T1000 (cell line): ENCODE measurements around the gene ADCY2.

ENCODE experiments used
- DNase-seq: peaks from one replicate; lab custom pipeline; 2025; ENCODE audit warnings: mixed read lengths; lab: John Stamatoyannopoulos, UW

The ADCY2 gene

DNA sequence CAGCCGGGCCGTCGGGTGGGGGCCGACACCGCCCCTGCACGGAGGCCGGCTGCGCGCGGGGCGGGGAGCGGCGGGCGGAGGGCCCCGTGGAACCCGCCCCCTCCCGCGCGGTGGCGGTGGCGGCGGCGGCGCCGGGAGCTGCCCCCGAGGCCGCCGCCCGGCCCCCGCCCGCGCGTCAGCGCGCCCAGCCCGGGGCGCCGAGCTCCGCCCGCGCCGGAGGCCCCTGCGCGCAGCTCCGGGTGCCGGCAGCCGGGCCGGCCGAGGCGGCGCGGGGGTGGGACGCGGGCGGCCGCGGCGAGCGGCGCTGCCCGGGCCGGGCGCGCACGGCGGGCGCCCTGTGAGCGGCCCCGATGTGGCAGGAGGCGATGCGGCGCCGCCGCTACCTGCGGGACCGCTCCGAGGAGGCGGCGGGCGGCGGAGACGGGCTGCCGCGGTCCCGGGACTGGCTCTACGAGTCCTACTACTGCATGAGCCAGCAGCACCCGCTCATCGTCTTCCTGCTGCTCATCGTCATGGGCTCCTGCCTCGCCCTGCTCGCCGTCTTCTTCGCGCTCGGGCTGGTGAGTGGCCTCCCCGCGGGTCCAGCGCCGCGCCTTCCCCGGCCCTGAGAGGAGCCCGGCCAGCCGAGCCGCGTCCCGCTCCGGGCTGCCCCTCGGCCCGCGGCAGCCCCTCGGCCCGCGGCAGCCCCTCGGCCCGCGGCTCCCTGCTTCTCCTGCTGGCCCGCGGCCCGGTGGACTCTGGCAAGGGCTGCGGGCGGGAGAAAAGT, at the start of gene ADCY2:
TSS of gene ADCY2 (plus strand) at position 192 of the 766 bp plus-strand sequence. CDS start at position 351, 159 bp downstream.
- DNase-seq, result no peak

DNA sequence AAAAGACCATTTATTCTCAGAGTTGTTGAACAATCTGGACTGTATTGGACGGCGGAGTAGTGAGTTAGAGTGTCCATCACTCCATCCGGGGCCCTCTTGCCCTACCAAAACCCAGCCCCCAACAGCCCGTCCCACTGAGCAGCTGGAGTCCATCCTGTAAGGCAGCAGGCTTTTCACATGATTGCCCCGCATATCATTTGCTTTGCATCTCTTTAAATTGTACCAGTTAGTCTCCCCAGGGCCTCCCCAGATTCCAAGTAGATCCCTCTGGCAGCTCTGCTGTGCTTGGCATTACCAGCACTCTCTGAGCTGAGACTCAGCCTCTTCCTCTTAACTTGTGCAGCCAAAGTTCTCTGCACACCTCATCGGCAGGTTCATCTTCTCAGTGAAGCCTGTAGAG, 48.6 kb upstream of the ADCY2 start:
- no peak for DNase-seq

DNA sequence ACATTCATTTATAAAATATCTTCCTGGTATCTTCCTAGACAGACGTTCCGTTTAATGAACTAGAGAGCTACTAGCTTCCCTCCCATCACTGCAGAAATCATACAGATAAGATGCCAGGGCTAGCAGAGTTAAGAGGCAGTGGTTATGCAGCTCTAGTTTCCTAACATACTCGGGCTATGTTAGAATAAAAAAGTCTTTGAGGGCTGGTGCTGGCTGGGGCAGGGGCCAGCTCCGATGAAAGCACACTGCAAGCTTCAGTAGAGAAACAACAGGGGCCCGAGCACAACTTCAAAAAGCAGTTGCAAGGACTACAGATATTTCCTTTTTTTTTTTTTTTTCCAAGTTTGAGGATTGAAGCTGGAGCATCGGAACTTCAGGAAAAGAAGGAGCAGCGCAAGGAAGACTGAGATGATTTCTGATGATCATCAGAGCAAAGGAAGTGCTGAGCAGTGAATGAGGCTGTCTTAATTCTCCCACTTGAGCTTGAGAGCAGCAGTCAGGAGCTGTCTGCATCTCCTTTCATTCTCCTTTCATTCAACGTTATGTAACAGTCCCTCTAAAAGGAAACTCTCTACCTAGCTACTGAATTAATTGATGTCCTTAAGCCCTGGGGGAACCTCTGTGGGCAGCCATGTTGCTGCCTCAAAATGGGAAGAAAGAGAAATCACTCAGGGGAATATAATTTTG, 47.6 kb upstream of the ADCY2 start:
- DNase-seq, result no peak

DNA sequence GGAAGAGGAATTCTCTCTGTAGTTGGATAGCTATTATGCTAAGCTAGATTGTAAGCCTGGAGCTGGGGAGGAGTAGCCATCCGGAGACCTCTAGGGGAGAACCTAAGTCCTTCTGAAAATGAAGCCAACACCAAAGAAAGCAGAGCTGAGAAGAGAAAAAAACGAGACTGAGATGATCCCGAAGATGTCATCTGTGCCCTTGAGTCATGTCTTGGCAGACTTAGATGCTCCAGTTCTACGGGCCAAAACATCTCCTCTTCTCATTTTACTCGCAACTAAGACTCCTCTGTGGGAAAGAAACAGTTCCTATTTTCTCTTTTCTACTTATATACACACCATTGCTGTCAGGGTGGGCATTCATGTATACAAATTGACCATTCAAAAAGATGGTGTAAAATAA, 34.3 kb upstream of the ADCY2 start:
- no peak for DNase-seq

DNA sequence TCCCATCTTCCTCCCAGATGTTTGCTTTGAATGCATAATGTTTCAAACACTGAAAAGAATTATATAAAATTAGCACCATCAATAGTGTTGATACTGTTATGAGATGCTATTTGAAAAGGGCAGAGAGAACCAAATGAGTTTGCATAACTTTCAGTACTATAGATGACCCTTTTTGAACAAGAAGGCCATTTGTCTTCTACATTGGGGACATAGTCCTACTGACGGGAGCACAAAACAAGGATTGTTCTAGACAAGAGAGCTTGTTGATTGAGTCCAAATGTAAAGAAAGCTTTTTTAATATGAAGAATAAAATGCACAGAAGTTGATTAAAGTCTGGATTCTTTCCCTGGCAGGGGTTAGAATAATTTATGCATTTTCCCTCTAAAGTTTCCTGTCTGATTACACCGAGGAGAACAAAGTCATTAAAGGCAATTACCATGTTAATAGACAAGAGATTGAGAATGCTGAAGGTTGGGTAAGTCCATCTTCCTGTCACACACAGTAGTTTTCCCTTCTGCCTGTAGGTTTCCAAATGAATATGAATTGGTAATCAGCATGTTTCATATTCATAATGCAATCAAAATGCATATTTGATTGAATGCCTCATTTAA, 32.8 kb upstream of the ADCY2 start:
- no peak for DNase-seq

DNA sequence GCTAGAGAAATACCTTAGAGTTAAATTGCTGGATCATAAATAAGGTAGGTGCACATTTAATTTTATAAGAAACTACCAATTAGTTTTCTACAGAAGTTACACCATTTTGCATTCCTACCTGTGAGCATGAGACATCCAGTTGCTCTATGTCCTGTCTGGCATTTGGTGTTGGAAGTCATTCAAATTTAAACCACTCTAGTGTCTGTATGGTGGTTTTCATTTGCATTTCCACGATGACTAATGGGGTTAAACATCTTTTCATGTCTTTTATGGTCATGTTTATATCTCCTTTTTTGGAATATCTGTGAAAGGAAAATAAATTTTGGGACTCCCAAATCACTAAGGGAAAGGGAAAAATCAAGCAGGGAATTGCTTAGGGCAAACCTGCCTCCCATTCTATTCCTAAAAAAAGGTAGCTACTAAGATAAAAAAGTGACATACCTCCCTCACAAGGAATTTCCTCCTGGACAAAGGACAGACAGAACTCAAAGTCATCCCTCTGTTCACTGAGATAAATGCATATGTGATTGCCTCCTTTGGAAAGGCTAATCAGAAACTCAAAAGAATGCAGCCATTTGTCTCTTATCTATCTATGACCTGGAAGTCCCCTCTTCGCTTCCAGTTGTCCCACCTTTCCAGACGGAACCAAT, 31.6 kb upstream of the ADCY2 start:
- DNase-seq, result no peak

DNA sequence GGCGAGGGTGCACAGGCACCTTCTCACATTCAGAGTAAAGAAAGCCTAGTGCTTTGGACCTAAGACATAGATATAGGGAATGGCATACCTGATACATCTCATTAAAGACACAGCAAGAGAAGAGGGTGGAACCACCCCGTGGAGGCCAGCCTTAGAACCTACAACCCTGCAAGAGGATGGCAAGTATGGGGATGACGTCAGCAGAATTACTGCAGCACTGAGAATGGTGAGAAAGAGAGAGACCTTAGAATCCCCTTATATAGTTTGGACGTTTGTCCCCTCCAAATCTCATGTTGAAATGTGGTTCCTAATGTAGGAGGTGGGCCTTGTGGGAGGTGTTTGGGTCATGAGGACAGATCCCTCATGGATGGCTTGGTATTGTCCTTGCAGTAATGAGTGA, 28.2 kb upstream of the ADCY2 start:
- DNase-seq, result no peak

DNA sequence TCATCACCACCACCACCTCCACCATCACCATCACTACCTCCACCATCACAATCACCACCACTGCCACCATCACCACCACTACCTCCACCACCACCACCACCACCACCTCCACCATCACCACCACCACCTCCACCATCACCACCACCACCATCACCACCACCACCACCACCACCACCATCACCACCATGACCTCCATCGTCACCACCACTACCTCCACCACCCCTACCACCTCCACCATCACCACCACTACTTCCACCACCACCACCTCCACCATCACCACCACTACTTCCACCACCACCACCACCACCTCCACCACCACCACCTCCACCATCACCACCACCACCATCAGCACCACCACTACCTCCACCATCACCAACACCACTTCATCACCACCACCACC, 23.5 kb upstream of the ADCY2 start:
- no peak for DNase-seq

DNA sequence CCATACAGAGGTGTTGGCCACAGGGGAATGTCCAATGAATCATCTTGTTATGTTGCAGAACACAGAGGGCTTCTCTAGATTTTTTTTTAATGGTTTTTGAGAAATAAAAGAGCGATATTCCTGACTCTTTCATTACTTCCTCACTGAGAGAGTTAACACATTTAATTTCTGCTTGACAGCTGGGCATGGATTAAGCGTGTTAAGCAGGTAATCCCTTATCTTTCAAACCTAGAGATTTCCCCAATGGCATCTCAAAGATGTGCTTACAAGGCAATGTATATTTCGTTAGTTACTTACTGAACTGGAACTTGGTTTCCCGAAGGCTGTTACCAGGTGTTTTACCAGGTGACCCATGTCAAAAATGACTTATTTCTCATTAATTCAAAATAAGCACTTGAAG, 21.8 kb upstream of the ADCY2 start:
- DNase-seq, result no peak

DNA sequence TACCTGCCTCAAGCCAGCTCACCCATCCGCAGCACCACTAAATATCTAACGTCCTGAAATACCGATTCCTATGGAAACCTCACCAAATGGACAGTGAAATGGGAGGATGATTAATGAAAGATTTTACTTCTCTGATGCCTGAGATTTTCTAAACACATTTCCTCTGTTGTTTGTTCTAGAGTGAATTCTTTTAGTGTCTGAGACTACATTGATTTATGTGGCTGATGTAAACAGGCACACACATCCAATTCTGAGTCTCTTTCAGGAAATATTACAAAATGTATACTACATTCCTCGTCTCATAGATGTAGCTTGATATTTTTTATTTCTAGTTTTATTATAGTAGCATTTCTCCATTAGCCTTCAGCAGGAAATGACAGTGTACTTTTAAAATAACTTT, 20.5 kb upstream of the ADCY2 start:
- DNase-seq, result no peak

DNA sequence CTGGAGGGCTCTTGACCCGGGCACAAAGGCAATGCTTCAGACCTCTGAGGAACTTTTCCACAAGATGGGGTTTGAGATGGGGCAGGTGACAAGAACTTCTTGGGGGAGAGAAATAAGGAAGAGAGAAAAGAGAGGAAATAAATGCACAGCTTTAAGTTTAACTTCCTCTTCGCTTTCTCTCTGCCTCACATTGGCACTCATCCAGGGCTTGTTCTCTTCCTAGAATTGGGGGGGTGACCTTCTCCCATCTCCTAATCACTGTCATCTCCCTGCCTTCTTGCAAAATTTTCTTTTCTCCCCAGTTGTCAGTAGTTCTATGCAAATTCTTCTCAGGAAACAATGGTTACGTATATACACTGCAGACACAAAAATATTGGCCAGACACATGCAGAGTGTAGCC, 19.1 kb upstream of the ADCY2 start:
- DNase-seq, result no peak

DNA sequence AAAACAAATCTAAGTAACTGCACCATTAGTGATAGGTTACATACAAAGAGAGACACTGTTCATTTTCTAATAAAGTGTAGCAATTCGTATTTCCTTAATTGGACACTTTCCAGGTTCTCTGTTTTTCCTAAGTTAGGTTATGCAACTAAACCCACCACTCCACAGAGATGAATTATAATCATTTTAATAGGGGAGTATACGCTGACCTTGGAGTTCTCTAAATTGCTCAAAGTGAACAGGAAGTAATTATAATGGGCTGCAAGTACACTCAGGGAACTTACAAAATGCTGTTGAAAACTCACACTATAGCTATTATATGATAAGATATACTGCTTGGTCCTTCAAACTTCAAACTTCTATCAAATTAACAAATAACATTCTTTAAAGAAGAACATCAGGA, 18.2 kb upstream of the ADCY2 start:
- no peak for DNase-seq

DNA sequence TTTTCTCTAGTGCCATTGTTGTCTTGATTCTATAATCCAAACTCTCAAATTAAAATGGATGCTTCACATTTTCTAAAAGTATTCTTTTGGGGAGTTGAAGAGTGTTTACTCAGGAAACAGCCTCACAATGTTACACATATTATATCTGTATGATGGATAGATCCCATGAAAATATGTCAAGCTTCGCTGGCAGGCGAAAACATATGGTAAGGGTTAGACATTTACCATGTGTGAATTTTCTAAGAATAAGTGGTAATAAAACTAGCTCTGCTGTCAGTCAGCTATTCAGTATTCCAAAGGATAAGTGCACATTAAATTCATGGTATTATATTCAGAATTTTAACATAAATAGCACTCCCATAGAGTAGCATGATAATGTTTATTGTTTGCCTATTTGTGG, 13.3 kb upstream of the ADCY2 start:
- no peak for DNase-seq

DNA sequence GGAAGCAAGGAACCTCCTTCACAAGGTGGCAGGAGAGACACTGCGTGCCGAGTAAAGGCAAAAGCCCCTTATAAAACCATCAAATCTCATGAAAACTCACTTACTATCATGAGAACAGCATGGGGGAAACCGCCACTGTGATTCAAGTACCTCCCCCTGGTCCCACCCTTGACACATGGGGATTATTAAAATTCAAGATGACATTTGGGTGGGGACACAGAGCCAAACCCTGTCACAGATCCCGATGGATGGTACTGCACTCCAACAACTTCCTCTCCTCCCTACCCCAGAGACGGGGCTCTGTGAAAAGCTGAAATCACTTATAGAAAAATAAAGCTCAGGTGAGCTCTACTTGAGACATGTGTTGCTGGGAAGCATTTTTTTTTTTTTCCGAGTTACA, 10.3 kb upstream of the ADCY2 start:
- no peak for DNase-seq

DNA sequence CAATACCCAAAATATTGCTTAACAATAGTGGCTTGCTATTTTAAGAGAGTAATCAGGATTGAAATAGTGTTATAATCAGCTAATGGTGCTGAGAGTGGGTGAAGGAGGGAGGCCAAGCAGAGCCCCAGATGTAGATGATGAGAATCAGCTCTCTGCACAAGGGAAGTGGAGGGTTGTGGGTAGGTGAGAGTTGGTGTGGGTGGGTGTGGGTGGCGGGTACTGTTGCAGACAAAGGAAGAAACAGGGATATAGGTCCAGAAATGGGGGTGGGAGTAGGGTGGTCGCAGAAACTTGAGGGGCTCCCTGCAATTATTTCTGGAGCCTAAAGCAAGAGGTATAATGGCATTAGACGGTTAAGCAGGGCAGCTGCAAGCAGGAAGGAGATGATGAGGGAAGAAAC, 7.4 kb upstream of the ADCY2 start:
- DNase-seq, result no peak

DNA sequence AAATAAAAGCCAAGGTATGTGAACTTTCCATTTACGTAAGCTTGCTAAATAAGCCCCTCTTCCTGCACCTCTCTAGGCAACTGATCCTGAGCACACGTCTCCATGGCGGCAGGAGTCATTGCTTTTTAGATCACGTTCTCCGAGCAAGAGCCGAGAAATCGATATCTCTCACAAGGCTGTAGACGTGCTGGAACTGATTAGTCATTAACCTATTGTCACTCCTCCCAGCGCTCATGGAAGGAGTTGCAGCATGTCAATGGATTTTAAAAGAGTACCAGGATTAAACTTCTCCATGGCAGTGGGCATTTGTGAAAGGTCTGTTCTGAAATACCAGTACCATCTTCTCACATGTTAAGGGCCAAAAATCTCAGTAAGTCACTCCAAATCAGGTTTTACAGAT, 4.7 kb upstream of the ADCY2 start:
- no peak for DNase-seq

DNA sequence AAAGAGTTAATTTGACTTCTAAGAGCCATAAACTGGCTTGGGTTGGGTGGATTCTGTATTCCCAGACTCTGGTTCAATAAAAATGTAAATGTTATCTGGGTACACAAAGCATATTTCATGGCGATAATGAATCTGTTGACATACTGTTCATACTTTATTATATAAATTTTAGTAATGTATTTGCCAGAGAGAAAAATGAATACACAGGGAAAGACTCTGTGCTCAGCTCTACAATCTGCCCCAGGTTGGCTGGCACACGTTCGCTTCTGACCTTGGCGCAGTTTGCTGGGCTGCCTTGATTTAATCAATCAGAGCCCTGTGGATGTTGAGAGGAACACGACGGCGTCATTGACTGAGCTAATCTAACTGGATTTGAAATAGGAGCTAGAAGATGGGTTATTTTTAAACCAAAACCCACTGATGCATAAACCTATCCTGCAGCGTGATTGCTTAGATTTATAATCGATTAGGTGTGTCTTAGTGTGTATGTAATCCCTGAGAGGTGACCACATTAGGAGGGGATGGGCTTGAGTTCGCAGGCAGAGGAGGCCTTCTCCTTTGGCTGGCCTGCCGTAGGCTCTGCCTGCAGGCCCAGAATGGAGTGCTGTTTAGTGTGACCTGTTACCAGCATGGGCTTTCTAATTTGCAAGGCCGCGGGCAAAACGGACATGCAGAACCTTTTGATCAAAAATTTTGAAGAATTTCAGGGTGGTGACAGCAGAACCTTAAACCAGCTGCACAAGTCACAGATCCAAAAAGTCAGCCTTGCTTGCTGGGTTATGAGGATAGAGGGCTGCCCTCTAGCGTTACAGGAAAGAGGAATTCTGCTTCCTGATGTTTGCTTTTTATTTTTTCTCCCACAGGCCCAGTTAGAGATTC, 3.9 kb upstream of the ADCY2 start:
- no peak for DNase-seq

DNA sequence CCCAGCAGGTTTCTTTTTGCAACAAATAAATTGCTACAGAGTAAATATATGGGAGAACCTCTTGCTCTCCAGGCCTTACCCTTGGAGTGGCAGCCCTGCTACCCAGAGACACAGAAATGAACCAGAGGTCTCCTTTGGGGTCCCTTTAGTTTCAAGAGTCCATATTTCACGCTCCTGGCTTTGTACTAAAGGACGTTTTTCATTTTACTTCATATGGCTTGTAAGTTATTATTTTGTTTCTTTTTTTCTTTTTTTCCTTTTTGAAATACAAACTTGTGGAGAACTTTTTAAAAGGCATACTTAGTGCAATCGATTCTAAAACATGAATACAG, 3.3 kb upstream of the ADCY2 start:
- DNase-seq, result no peak

DNA sequence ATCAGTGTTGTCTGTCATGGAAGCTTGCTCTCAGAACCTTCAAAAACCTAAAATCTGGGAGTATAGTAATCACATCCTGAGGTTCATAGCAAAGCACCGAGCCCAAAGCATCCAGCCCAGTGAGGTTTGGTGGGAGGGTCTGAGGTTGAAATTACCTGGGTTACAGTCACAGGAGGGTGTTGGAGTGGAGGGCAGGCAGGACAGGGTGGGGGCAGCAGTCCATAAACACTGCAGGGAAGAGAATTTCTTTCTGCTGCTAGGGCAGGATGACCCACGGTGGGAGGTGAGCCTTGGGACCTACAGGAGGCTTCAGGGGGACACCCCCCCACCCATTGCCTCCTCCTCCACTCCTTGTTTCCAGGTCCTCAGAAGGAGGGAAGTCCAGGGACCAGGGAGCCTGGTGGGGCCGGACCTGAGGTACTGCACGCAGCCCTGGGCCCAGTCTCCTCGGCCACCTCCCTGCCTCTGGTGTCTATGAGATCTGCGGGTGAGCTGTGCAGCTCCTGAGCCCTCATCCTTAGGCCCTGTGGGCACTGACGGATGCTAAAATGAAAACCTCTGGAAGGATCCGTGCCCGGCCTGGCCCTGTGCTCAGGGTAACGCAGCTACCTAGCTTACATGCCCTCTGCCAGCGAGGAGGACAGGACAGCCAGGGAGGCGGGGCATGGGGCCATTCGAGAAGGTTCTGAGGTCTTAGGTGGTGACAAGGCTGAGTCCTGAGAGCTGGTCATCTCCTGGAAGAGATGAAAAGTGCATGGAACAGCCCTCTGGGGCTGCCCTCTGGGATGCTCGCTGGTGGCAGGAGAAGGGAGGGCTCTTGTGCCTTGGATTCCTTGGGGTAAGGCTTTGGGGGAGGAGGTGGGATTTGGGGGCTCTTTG, 1.8 kb upstream of the ADCY2 start:
- no peak for DNase-seq

DNA sequence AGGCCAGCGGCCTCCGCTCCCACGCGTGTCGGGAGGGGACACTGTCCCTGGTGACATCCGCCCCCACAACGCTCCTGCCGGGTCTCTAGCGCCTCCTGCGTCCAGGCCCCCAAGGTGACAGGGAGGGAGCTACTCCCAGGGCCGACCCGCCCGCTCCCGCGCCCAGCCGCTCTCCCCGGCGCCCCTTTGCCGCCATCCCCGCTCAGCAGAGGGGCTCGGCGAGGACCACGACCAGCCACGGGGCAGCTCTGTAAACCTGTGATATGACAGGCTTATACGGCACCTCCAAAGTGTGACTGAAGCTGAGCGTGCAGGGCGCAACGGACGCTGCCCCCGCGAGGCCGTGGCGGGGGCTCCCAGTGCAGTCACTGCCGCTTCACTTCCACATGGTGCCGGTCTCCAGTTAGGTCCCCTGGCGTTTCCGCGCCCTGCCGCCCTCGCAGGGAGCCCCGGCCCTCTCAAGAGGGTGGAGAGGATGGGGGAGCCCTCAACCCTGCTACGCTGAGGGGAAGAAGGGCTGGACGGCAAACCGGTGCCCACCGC, 978 bp upstream of the ADCY2 start:
- DNase-seq, result no peak
